Measurements from ENCODE around the gene PREP. TPM values are rescaled to one million over a fixed set of nuclear protein-coding genes. Genes with fewer than 3 reads are reported as not detected.

Gene PREP
- total RNA-seq, 4 donors from 2014 or later: 32.9 to 63.2 (median 41.2) TPM

- 97 to 99% methylated on average over 3 of the region's 3 CpGs for WGBS, 2 donors (ENCODE audit: low coverage in 1 of 2)
- in situ Hi-C loops (cut with MboI; ENCODE audit: low pct_ligation_motif_present in 1 of 4, low pct_unique_long_range_greater_than_20kb in 1 of 4, low sequenced_read_pairs in 3 of 4): no loop called here
- H3K27me3 ChIP-seq: no peaks in the 10 kb centered on the region
- TF ChIP-seq POLR2A (IDR thresholded peaks at IDR 0.05): no peak
- no peak for TF ChIP-seq EP300 (IDR thresholded peaks at IDR 0.05; ENCODE audit: low read depth)
- TF ChIP-seq, protein P1, sequence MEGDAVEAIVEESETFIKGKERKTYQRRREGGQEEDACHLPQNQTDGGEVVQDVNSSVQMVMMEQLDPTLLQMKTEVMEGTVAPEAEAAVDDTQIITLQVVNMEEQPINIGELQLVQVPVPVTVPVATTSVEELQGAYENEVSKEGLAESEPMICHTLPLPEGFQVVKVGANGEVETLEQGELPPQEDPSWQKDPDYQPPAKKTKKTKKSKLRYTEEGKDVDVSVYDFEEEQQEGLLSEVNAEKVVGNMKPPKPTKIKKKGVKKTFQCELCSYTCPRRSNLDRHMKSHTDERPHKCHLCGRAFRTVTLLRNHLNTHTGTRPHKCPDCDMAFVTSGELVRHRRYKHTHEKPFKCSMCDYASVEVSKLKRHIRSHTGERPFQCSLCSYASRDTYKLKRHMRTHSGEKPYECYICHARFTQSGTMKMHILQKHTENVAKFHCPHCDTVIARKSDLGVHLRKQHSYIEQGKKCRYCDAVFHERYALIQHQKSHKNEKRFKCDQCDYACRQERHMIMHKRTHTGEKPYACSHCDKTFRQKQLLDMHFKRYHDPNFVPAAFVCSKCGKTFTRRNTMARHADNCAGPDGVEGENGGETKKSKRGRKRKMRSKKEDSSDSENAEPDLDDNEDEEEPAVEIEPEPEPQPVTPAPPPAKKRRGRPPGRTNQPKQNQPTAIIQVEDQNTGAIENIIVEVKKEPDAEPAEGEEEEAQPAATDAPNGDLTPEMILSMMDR (IDR thresholded peaks at IDR 0.05): no peak
- TF ChIP-seq POLR2AphosphoS5 (IDR thresholded peaks at IDR 0.05): no peak
- H3K9me3 ChIP-seq: no peaks in the 10 kb centered on the region
- peaks cover 7 to 22% (median 16%) of the 10 kb centered on the region in 4 donors for H3K4me1 ChIP-seq
- H3K27ac ChIP-seq: no peak overlapping the region
- DNase-seq: no peak
- peaks cover 0 to 38% (median 0%) of the 10 kb centered on the region in 4 donors for H3K36me3 ChIP-seq
- no peak overlapping the region for H3K4me3 ChIP-seq
- intact Hi-C loops (cut with DNase I; ENCODE audit: low total_unique reads): no loop called here
Observed at GRCh38 chr6:105330364-105330763, 72.5 kb downstream of the PREP start.

DNA sequence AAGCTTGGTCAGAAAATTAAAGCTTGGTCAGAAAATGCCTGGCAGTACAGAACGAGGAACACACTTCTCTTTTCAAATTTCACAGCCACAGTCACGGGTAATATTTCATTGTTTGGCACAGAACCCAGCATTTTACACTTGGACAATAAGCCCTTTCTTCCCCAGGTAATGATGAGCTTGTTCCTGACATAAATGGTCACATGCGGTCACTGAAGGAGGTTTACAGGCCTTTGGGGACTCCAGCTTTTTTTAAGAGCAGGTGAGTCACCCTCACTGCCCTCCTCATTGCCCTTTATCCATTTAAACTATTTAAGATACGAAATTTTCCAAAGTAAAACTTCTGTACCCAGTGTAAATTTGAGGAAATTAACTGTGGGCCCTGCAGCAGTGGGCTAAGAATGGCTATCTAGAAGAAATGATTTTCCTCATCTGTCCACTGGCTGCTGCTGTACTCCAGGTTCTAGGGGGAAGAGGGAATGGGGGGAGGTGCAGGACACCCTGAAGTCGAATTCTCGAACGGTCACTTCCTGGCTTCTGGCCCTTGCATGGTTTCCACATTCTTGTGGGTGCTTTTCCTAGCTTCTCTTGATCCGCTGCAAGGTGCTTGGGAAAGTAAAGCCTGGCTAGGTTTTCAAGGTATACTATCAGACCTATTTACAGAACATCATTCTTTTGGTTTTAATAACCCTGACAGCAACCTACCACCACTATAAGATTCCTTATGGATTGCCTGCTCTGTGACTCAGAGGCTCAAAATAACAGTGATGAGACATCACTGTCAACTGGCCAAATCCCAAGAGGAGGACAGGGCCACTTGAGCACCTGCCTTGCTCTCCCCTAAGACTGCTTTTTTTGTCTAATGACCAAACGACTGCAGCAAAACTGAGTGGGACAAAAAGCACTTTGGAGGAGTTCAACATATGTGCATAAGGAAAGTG, 75.8 kb downstream of the PREP start:
- no peak for TF ChIP-seq POLR2AphosphoS5 (IDR thresholded peaks at IDR 0.05)
- no peak for TF ChIP-seq EP300 (IDR thresholded peaks at IDR 0.05; ENCODE audit: low read depth)
- no peak for TF ChIP-seq POLR2A (IDR thresholded peaks at IDR 0.05)
- TF ChIP-seq, protein P1 (IDR thresholded peaks at IDR 0.05): no peak
- in situ Hi-C loops (cut with MboI; ENCODE audit: low pct_ligation_motif_present in 1 of 4, low pct_unique_long_range_greater_than_20kb in 1 of 4, low sequenced_read_pairs in 3 of 4): no loop called here
- Histone ChIP-seq H3K27me3 (no peaks in the 10 kb centered on the region), H3K27ac (peak overlapping the region; percentile 41 to 58 (median 54)), H3K4me1 (peaks cover 7 to 29% (median 16%) of the 10 kb centered on the region in 4 donors), H3K4me3 (no peak overlapping the region), H3K9me3 (no peaks in the 10 kb centered on the region), H3K36me3 (peaks cover 0 to 45% (median 0%) of the 10 kb centered on the region in 4 donors)
- intact Hi-C loops (cut with DNase I; ENCODE audit: low total_unique reads): no loop called here
- 35 to 57% methylated on average over 6 to 9 of the region's 9 CpGs for WGBS, 2 donors (ENCODE audit: low coverage in 1 of 2)
- DNase-seq: no peak

DNA sequence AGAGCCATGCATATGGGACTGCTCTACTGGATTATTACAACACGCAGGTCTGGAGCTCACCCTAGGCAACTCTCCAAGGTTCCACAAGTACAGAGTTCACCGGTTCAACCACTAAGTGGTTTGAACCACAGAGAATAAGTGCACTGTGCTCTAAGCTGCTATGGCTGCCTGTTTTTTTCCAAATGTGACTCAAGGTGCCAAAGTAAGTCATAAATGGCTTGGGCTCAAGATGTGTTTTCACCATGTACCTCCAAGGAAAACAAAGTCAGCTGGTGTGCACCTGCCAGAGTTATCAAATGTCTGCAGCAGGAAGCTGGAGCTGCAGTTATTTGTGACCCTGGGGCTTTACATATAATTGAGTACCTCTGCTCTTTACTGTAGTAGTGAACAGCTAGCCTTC, 76.7 kb downstream of the PREP start:
- intact Hi-C loops (cut with DNase I; ENCODE audit: low total_unique reads): no loop called here

More for the DNA sequence above, 76.7 kb downstream of the PREP start:
- DNase-seq: peak; percentile 29
- peaks cover 0 to 43% (median 0%) of the 10 kb centered on the region in 4 donors for H3K36me3 ChIP-seq
- H3K4me3 ChIP-seq: no peak overlapping the region
- TF ChIP-seq POLR2A (IDR thresholded peaks at IDR 0.05) (no peak), EP300 (IDR thresholded peaks at IDR 0.05; ENCODE audit: low read depth) (no peak), POLR2AphosphoS5 (IDR thresholded peaks at IDR 0.05) (no peak)
- TF ChIP-seq, protein P1 (IDR thresholded peaks at IDR 0.05): no peak
- 40 to 44% methylated on average over 1 to 2 of the region's 2 CpGs for WGBS, 2 donors (ENCODE audit: low coverage in 1 of 2)
- H3K9me3 ChIP-seq: no peaks in the 10 kb centered on the region
- H3K27me3 ChIP-seq: no peaks in the 10 kb centered on the region
- in situ Hi-C loops (cut with MboI; ENCODE audit: low pct_ligation_motif_present in 1 of 4, low pct_unique_long_range_greater_than_20kb in 1 of 4, low sequenced_read_pairs in 3 of 4): no loop called here
- H3K27ac ChIP-seq: peak overlapping the region; percentile 41 to 58 (median 54)
- peaks cover 7 to 29% (median 16%) of the 10 kb centered on the region in 4 donors for H3K4me1 ChIP-seq
